ENCODE data around the gene BMP3. TPM values are rescaled to one million over a fixed set of nuclear protein-coding genes. Genes with fewer than 3 reads are reported as not detected.
"Not testable (repeated sequence)": the region's sequence is repeated elsewhere in the genome, so short reads cannot be mapped to it uniquely, and the experiment has no call there.

BMP3 gene
- total RNA-seq, 1 experiment from 2014 or later: 1.8 TPM

DNA sequence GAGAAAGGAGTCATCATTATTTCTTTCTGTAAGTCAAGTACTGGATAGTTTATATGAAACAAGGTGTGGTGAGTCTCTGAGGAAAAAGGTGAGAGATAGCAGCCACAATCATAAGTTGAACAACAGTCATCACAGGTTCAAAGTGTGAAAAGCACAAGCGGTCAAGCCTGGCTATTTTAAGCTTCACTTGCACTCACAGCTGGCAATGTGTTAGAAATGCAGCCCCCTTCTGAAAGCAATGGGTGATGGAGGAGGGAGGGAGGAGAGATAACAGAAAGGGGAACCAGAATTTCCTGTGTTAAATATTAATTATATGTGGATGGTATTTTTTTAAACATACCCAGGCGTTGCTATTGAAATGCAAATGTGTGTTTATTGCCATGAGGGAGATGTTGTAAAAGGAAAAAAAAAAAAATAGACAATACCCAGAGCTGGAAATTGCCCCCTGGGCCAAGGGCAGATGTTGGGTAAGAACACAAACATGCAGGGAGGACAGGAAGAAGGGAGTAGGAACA is 26.9 kb upstream of the BMP3 start:
- BruUV-seq (replicated peaks): no TSS peak
- H3K36me3 ChIP-seq (ENCODE audit: low read depth, low read length): no peaks in the 10 kb centered on the region
- H4K20me1 ChIP-seq (ENCODE audit: low read length): no peaks in the 10 kb centered on the region
- TF ChIP-seq, protein P1, sequence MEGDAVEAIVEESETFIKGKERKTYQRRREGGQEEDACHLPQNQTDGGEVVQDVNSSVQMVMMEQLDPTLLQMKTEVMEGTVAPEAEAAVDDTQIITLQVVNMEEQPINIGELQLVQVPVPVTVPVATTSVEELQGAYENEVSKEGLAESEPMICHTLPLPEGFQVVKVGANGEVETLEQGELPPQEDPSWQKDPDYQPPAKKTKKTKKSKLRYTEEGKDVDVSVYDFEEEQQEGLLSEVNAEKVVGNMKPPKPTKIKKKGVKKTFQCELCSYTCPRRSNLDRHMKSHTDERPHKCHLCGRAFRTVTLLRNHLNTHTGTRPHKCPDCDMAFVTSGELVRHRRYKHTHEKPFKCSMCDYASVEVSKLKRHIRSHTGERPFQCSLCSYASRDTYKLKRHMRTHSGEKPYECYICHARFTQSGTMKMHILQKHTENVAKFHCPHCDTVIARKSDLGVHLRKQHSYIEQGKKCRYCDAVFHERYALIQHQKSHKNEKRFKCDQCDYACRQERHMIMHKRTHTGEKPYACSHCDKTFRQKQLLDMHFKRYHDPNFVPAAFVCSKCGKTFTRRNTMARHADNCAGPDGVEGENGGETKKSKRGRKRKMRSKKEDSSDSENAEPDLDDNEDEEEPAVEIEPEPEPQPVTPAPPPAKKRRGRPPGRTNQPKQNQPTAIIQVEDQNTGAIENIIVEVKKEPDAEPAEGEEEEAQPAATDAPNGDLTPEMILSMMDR (conservative IDR thresholded peaks at IDR 0.05; ENCODE audit: low read depth, low read length): no peak
- TF ChIP-seq EZH2 (IDR thresholded peaks at IDR 0.05; ENCODE audit: low read length, unreplicated experiment): no peak
- TF ChIP-seq EZH2phosphoT487 (IDR thresholded peaks at IDR 0.05; ENCODE audit: borderline replicate concordance, low read length): no peak
- H3K9ac ChIP-seq (ENCODE audit: low read length): no peak overlapping the region
- DNase-seq (no peak), ATAC-seq (no peak)
- intact Hi-C loops (cut with micrococcal nuclease): no loop called here
- no peaks in the 10 kb centered on the region for H3K27me3 ChIP-seq (ENCODE audit: low read length)
- CTCF ChIA-PET: no interaction called here
- no peaks in the 10 kb centered on the region for H3K4me1 ChIP-seq (ENCODE audit: insufficient read depth, low read length)
- H3K4me3 ChIP-seq (ENCODE audit: low read length): no peak overlapping the region
- no peak overlapping the region for H3K27ac ChIP-seq (ENCODE audit: low read length)
- H3K4me2 ChIP-seq (ENCODE audit: low read length): no peak overlapping the region
- H3K9me2 ChIP-seq (replicated peaks; ENCODE audit: low read length): no peaks in the 10 kb centered on the region
- H3K79me2 ChIP-seq (ENCODE audit: low read length): no peaks in the 10 kb centered on the region
- no peaks in the 10 kb centered on the region for H3K9me3 ChIP-seq (ENCODE audit: low read length)
- no peaks in the 10 kb centered on the region for H3F3A ChIP-seq (ENCODE audit: low read length, unreplicated experiment)
- no peak overlapping the region for H2AFZ ChIP-seq (ENCODE audit: low read length)
- POLR2A ChIA-PET (ENCODE audit: unreplicated experiment): interaction anchor here (0.6 kb wide), 1 partner anchor 180 kb away, joined by 3 read pairs; no protein-coding TSS in a partner anchor

DNA sequence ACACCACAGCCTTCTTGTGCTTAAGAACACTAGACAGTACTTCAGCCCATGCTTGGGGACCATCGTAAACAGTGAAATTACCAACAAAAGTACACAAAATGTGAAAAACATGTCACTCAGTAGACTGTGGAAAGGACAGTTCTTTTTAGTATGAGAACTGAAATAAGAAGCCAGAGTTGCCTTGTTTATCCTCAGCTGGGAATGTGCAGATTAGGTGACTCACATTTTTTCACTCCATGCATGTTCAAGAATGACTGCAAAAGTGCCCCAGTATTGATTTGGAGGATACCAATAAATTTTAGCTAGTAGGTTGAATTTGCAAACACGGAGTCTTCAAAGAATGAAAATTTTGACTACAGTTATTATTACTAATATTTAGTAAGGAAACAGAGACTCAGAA is 23.1 kb upstream of the BMP3 start:
- Histone ChIP-seq H3F3A (ENCODE audit: low read length, unreplicated experiment) (no peaks in the 10 kb centered on the region), H3K9ac (ENCODE audit: low read length) (no peak overlapping the region), H3K9me3 (ENCODE audit: low read length) (no peaks in the 10 kb centered on the region), H3K27ac (ENCODE audit: low read length) (no peak overlapping the region), H3K4me3 (ENCODE audit: low read length) (no peak overlapping the region), H3K27me3 (ENCODE audit: low read length) (no peaks in the 10 kb centered on the region), H4K20me1 (ENCODE audit: low read length) (no peaks in the 10 kb centered on the region), H3K79me2 (ENCODE audit: low read length) (no peaks in the 10 kb centered on the region), H3K9me2 (replicated peaks; ENCODE audit: low read length) (no peaks in the 10 kb centered on the region), H3K36me3 (ENCODE audit: low read depth, low read length) (no peaks in the 10 kb centered on the region), H3K4me1 (ENCODE audit: insufficient read depth, low read length) (no peaks in the 10 kb centered on the region), H2AFZ (ENCODE audit: low read length) (no peak overlapping the region), H3K4me2 (ENCODE audit: low read length) (no peak overlapping the region)
- BruUV-seq (replicated peaks): no TSS peak
- DNase-seq (no peak), ATAC-seq (no peak)
- POLR2A ChIA-PET (ENCODE audit: unreplicated experiment): no interaction called here
- CTCF ChIA-PET: no interaction called here
- intact Hi-C loops (cut with micrococcal nuclease): no loop called here
- TF ChIP-seq EZH2phosphoT487 (IDR thresholded peaks at IDR 0.05; ENCODE audit: borderline replicate concordance, low read length): no peak
- no peak for TF ChIP-seq EZH2 (IDR thresholded peaks at IDR 0.05; ENCODE audit: low read length, unreplicated experiment)
- TF ChIP-seq, protein P1 (conservative IDR thresholded peaks at IDR 0.05; ENCODE audit: low read depth, low read length): no peak

DNA sequence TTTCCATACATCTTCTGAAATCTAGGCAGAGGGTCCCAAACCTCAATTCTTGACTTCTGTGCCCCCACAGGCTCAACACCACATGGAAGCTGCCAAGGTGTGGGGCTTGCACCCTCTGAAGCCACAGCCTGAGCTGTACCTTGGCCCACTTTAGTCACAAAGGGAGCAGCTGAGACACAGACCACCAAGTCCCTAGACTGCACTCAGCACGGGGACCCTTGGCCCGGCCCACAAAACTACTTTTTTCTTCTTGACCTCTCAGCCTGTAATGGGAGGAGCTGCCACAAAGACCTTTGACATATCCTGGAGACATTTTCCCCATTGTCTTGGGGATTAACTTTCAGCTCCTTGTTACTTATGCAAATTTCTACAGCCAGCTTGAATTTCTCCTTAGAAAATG is 13.9 kb upstream of the BMP3 start:
- H3K79me2 ChIP-seq (ENCODE audit: low read length); DNase-seq; H3K9ac ChIP-seq (ENCODE audit: low read length); H3K4me2 ChIP-seq (ENCODE audit: low read length); H2AFZ ChIP-seq (ENCODE audit: low read length); intact Hi-C loops (cut with micrococcal nuclease); H3K27me3 ChIP-seq (ENCODE audit: low read length); H3K4me3 ChIP-seq (ENCODE audit: low read length); H3K9me3 ChIP-seq (ENCODE audit: low read length); H3K4me1 ChIP-seq (ENCODE audit: insufficient read depth, low read length); H3K9me2 ChIP-seq (replicated peaks; ENCODE audit: low read length); POLR2A ChIA-PET (ENCODE audit: unreplicated experiment); H3K36me3 ChIP-seq (ENCODE audit: low read depth, low read length); ATAC-seq; H3K27ac ChIP-seq (ENCODE audit: low read length); H4K20me1 ChIP-seq (ENCODE audit: low read length); CTCF ChIA-PET; BruUV-seq (replicated peaks); H3F3A ChIP-seq (ENCODE audit: low read length, unreplicated experiment): not testable (repeated sequence)
